ENCODE results near the gene PDE4D. TPM values are rescaled to one million over a fixed set of nuclear protein-coding genes. Genes with fewer than 3 reads are reported as not detected.

PDE4D gene
- polyA plus RNA-seq, 4 donors: 20.9 to 26.9 (median 24.2) TPM

DNA sequence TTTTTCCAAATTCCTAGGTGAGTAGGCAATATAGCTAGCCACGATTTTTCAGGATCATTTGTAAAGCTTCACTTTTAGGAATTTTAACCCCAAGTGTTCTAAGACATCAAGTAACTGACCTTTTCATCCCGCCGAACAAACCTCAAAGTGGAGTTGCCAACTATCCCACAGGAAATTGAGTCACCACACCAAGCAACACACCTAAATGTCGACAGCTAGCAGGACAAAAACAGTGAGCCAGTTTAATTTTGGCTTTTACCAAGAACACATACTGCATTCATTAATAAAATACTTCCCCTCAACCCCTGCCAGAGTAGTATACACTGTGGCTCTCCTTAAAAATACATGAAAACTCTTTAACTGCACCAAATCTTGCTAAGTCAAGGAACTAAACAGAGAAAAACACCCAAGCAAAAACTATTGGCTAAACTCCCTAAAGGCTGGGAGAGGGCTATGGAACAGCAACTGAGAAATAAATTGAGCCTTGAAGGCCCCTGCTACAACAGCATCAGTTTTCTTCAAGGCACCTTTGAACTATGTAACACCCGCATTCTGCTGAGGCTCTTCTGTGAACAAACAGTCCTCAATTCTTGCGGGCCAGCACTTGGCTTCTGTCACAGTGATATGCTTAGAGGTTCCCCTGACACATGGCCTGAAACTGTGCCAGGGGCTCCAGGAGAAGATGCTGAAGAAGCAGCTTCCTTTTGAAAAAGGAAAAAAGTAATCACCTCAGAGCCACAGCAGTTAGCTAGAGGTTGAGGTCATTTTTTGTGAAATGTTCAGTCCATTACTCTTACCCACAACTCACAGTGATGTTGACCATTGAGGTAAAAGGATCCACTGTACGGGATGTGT is 851.1 kb downstream of the PDE4D start:
- DNase-seq (ENCODE audit: low read depth in 4 of 4, low spot score in 3 of 4): no peak

DNA sequence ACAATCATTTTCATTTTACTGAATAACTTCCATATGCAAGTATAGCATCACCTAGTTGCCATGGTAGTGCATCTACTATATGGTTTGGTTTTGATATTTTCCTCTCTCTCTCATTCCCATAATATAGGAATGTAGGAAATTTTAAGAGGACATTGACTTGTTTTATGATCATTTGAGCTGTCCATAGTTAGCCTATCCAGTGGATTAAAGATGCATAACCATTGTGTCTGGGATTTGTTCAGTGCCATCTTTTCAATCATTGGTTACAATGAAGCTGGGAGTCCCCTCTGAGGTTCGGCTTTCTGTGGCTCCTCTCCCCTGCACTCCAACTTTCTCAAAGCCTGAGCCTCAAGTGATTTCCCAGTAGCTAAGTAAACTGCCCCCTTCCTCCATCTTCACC is 852.2 kb downstream of the PDE4D start:
- DNase-seq (ENCODE audit: low read depth in 4 of 4, low spot score in 3 of 4): no peak

DNA sequence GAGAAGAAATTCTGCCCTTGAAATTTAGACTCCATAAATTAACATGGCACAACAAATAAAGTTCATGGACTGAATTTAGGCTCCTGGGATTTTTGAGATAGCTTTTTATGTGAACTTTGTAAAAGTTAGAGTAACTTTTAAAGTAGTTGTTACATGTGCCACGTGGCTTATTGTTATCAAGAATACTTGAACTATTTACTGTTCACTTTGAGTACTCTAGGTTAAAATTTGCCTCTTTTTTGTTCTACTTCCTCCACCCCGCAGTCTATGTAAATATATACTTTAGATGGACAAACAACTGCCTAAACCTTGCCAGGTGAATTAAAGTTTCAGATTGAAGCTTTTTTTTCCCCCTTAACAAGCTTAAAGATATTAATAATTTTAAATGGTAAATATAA is 852.7 kb downstream of the PDE4D start:
- DNase-seq (ENCODE audit: low read depth in 4 of 4, low spot score in 3 of 4): no peak

DNA sequence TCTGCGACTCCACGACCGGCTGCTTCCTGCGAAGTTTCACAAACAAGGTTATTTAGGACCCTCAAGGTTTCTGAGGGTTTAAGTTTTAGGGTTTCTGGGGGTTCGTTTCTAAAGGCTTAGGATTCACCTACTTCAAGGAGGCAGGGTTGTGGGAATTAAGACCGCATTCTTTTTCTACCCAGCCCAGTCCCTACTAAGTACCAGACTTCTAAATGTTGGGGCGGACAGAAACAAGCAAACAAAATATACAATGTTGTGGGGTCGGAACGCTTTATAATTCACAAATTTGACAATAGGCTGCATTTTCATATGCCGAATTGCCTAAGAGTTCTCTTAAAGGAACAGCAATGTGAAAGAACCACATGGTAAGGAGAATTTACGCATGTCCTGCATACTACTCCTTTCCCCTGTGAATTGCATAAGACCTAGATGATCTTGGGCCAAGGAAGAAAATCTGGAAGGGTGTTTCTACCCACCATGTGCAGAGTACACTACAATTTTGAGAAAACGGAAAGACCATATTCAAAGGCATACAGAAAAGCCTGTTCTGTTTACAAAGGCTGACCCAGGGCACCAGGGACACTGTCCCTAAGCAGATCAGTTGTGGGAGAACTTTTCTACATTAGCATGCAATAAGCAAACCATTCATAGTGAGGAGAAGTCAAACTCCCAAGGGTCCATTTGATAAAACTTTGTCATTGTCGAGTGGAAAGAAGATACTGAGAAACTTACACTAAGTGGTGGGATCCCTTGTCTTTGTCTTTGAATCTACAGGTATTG is 853.3 kb downstream of the PDE4D start:
- DNase-seq (ENCODE audit: low read depth in 4 of 4, low spot score in 3 of 4): no peak

DNA sequence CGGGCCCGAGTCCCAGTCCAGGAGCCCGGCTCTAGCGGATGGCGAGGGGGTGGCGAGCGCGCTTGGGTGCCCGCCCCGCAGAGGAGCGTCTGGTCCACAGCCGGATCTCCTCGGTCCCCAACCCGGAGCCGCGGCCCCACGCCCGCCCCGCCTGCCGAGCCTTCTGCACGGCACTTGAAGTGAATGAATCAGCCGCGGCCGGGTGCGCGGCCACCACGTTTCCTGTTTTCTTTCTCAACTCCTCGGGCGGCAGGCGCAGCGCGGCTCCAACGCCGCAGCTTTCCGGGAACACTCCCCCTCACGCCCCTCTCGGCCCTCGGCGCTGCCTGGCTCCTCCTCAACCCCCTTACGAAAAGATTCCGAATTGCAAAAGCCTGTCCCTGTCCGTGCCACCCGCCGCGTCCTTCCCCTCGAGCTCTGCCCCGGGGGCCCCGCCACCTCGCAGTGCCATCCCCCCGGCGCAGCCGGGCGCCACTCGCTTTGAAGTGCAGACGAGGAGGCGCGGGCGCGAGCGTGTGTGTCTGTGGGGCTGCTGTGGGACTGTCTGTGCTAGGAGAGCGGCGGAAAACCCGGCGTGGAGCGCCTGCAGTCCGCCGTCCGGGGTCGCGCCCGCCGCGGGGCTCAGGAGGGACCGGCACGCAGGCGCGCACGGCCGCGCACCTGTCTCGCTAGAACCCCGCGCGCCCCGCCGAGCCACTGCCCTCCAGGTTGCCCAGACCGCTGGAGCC is 854.1 kb downstream of the PDE4D start:
- peak in 1 of 4 donors; percentile 61 for DNase-seq (ENCODE audit: low read depth in 4 of 4, low spot score in 3 of 4)

DNA sequence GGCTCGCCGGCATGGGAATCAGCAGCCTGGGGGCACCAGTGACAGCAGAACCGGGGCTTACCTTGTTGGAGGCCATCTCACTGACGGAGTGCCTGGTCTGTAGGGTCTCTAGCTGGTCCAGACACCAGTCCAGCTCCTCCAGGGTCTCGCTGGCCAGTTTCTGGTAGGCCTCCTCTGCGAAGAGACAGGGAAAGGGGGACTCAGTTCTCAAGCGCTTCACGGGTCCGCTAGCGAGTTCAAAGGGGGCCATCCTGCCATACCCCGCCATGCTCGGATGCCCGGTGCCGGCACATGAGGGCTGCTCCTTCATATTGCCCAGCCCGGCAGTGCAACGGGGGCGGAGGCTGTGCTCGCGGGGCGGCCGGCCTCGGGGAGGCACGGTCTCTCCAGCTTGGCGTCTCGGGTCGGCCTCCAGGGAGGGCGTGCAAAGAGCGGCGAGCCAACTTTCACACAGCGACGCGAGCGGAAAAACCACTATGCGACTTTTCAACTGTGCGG is 854.7 kb downstream of the PDE4D start:
- DNase-seq (ENCODE audit: low read depth in 4 of 4, low spot score in 3 of 4): no peak

DNA sequence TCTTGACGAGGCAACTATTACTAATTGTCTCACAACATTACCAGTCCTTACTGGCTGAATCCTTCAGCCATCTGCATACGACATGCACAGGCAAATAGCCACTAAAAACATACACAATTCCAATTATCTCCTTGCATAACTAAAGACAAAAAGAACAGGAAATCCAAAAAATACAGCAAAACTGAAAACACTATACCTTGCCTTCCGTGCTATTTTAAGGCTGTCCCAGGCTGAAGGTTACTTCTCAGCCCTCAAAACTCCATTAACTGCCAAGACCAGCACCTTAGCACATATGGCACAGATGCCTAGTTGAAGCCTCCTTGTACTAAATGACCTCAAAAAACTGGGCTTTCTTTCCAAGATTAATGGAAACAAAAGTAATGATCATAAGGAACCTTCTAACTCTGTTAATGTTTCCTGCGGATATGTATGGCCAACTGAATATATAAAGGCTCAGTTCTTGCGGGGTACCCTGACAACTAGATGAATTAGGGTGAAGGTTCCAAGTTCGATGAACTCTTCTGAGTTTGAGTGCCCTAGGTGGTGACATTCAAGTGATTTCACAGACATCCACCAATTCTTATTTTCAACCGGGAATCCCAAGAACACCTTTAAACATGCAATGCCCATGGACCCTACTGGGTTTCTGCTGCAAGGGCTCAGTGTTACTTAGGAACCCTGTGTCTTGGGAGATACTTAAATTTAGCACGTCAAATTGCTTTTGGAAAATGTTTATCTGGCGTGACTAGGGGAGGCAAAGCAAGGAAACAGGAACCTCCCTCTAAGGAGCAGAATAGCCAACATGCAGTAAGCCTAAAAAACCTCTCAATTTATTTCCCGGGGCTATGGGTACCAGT is 855.4 kb downstream of the PDE4D start:
- no peak for DNase-seq (ENCODE audit: low read depth in 4 of 4, low spot score in 3 of 4)

DNA sequence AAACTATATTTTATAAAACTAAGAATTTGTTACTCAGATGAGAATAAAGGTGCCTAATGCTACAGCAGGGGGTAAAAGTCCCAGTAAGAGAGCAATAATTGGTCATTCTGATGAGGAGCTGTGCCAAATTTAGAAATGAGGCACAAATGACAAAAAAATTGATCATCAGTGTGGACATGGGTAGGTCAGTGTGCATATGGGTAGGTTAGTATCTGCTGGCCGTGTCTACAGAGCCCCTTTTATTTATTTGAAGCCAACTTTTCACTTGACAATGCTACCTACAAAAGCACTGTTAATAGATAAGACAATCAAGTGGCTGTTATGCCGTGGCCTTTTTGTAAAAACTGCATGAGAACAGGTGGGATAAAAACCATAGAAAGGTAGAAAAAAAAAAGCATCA is 856.1 kb downstream of the PDE4D start:
- no peak for DNase-seq (ENCODE audit: low read depth in 4 of 4, low spot score in 3 of 4)

DNA sequence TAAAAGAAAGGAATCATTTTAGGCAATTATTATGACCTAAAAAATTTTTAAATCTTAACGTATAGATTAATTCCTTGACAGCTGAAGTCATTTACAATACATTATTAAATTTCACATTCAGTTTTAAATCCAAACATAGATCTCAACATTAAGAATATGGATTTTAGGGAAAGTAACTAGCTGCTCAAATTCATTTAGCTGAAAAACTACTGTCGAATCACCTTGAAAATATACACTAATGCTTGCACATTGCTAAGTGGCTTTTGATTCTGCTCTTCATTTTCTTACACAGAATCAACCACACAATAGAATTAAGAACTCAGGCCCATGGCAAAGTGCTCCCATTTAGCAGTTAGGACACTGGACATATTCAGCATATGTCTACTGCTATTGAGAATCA is 856.5 kb downstream of the PDE4D start:
- no peak for DNase-seq (ENCODE audit: low read depth in 4 of 4, low spot score in 3 of 4)

DNA sequence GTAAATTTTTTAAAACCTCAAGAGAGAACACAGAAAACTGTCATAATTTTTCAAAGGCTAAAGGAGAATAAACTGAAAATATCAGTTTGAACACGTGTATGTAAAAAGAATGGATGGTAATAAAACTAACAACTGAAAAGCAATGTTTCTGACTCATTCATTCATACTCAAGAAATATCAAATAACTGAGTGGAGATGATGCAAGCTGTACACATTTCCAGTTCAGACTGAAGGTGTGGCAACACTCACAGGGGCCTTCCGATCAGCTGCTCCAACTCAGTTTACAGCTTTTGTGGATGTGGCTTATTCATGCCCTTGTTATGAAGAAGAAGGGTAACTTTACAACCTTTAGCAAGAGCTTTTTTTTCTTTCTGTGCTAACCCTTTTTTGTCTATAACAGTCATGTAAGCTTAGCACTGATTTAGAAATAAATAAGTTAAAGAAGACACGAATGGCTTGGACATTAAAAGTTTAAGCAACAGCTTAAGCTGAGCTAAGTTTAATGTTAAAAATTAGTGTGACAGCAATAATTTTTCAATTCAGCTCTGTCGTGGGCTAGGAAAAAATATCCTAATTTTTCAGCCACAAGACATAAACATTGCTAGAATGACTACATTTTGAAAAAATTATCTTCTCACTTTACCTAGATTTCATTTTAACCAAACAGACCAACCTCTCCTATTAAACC is 857.1 kb downstream of the PDE4D start:
- DNase-seq (ENCODE audit: low read depth in 4 of 4, low spot score in 3 of 4): no peak

DNA sequence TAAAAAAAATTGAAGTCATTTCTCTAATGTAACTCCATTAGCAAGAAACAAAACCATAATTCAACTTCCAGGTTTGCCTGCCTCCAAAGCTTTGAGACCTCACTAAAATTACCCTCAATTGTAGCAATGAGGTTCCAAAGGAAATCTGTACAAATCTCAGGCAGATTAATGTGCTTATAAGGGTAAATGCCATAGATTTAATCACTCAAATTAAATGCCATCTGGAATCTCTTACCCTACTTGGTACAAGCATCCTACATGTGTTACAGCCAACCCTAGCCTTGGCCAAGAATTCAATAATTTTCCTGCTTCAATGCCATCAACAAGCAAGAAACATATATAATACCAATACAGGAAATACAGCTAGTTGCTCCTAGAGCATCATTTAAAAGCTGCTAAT is 857.8 kb downstream of the PDE4D start:
- DNase-seq (ENCODE audit: low read depth in 4 of 4, low spot score in 3 of 4): no peak

DNA sequence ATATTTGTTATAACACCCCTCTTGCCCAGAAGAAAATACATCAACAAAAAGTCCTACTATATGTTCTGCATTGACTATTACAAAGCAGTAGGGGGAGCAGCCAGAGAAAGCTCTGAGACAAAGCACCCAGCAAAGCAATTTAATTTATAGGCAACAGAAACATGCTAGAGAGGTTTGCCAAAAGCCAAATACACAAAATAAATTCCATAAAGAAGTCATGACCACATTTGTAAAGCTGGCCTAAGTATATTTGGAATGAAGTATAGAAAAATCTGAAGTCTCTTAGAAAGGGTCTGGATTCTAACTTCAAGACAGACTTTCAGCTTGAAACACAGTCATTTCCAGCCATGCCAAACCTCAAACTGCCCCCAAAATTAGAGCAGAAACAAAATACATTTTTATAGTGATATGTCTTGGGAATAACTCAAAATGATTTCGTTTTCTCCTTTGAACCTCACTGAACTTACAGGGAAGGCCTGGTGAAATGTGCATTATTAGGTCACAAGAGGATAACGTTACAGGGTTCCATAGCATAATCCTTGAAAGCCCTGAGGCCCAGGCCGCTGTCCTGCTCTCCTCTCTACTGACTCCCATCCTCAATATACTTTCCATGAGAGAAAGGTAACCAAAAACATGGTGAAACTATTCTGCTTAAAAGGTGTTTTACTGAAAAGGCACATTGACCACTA is 858.9 kb downstream of the PDE4D start:
- no peak for DNase-seq (ENCODE audit: low read depth in 4 of 4, low spot score in 3 of 4)

DNA sequence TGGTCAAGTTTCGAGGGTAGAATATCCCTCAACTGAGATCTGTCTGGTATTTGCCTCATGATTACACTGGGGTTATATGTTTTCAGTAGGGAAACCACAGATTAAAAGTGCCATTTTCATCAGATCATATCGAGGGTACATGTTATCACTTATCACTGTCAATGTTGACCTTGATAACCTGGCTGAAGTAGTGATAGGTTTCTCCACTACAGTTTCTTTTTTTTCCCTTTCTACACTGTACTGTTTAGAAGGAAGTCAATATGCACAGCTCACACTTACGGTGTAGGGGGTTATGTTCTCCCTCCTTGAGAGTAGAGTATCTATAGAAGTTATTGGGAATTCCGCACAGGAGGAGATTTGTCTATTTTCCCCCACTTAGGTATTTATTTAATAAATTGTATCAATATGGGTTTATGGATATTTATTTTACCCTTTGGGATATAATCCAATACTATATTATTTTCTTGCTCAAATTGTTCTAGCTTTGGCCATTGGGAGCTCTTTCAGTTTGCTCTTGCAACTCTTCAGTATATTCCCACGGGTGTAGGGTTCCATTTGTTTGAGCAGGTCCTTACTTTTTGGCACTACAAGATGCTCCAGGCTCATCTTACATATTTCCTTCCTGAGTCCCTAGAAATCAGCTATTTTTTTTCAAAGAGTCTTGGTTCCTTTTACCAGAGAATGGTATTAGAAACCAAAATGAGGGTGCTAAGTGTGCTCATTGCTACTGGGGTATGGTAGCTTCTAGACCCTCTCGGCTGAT is 866.2 kb downstream of the PDE4D start:
- DNase-seq (ENCODE audit: low read depth in 4 of 4, low spot score in 3 of 4): no peak

DNA sequence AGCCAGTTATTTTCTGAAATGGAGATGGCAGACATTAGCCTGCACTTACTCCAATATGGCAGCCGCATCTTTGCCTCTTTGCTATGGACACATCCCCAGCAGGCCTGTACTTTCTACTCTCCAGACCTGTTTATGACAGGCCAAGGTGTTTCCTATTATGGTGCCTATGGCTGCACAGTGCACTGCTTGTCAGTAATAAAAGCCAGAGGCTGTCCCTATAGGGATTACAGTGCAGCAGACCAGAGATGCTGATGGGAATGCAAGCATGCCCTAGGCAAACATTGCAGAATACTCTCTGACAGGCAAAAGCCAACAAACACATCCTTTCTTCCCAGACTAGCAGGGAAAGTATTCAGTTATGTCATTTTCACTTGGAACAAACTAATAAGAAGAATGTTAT is 867.8 kb downstream of the PDE4D start:
- DNase-seq (ENCODE audit: low read depth in 4 of 4, low spot score in 3 of 4): no peak

DNA sequence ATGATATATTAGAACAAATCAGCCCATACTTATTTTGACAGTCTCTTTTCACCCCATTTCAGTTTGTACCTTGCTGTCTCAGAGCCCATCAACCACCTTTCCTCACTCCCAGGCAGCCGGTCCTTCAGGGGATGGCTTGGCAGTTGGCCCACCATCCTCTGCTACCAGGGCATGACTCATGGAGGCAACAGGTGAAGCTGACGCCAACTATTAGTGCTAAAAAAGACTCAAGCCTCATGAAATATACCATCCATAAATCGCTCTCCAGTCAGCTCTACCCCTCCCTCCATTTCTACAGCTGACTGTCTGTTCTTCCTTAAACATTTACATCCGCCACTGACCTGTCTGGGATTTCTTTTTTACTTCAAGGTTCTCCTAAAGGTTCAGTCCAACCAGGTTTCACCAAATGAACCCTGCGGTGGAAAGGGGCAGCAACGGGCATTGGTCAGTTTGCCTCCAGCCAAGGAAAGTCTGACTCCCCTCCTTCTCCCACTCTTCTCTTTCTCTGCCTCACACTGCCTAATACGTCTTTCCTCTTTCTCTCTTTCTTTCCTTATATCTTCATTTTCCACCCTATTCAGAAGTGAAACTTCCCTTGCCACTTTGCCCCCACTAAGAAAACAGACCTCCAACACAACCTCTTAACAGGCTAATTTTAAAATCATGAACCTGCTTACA is 871.5 kb downstream of the PDE4D start:
- no peak for DNase-seq (ENCODE audit: low read depth in 4 of 4, low spot score in 3 of 4)

DNA sequence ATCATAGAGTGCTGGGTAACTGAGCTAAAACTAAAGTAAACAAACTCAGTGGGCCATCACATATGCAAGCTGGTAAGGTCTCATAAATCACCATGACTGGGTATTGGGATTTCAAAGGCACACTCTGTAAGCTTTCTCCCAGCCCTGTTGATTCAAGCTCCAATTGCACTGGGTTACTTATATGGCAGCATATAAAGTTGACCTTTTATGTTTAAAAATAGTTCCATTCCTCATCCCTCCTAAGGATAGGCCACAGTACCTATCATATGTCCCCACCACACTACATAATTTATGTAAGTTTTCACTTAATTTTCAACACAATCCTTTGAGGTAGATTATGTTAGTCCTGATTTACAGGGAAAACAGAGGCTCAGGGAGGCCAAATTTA is 872.2 kb downstream of the PDE4D start:
- DNase-seq (ENCODE audit: low read depth in 4 of 4, low spot score in 3 of 4): peak in 1 of 4 donors; percentile 52

DNA sequence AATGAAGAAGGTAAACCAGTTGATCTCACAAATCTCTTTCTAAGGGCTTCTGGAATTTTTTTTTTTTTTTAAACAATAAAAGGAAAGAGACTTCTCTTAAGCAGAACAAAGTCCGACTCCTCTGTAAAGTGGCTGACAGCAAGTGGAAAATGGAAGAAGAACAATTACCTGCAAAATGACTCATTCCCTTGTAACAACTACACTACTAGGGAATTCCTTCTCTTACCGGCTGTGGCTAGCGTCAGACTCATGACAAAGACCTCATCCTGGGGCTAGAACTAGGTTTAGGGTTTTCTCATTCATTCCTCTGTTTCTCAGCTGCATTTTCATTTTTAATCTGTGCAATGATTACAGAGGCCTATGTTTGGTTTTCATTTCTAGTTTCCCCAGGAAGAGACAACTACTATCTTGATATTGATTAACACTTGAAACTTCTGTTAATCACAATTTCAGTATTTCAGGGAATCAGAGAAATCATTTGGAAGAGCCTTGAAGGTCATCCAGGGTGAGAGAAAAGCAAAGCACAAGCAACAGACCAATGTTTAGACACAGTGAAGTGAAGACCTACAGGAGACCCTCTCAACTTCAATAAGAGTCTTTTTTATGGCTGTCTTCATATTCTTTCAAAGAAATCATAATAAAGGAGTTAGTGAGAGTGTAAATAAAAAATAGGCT is 872.8 kb downstream of the PDE4D start:
- DNase-seq (ENCODE audit: low read depth in 4 of 4, low spot score in 3 of 4): no peak
